DND-41 (cell line): ENCODE data around the gene IL1RN.

Experiments
- ATAC-seq: fragments of 200-7000 bp; cut with Tn5 transposase; 3 replicates; pipeline ENCODE4 v1.9.1; 2021; ENCODE audit warnings: low read depth; ENCODE audit not compliant: insufficient read depth
- DNase-seq: peaks from one replicate; pipeline ENCODE4 v3.0.0-alpha.2; 2020
- H2AFZ ChIP-seq: 2 replicates; pipeline ENCODE4 v1.6.0; 2012; ENCODE audit warnings: low read depth, low read length
- H3K27ac ChIP-seq: 2 replicates; pipeline ENCODE4 v1.5.1; 2012; ENCODE audit warnings: low read length, inconsistent platforms
- H3K27me3 ChIP-seq: fragments of 200-600 bp; sonication (generic); 2 replicates; pipeline ENCODE4 v1.6.0; 2012; ENCODE audit warnings: low read length, mild to moderate bottlenecking, inconsistent platforms; ENCODE audit not compliant: insufficient read depth, poor library complexity
- H3K36me3 ChIP-seq: 2 replicates; pipeline ENCODE4 v1.5.1; 2012; ENCODE audit warnings: low read length, inconsistent platforms; ENCODE audit not compliant: insufficient read depth
- H3K4me1 ChIP-seq: 2 replicates; pipeline ENCODE4 v1.5.1; 2012; ENCODE audit warnings: mild to moderate bottlenecking, low read length; ENCODE audit not compliant: insufficient read depth
- H3K4me2 ChIP-seq: 2 replicates; pipeline ENCODE4 v1.6.0; 2012; ENCODE audit warnings: mild to moderate bottlenecking, moderate library complexity, low read length, inconsistent platforms; ENCODE audit not compliant: insufficient read depth
- H3K4me3 ChIP-seq, 2 experiments: fragments of 200-600 bp in 1 of 2; shearing (Covaris generic) in 1 of 2; 2 replicates each; pipeline ENCODE4 v1.5.1; 2012 to 2016; ENCODE audit warnings: inconsistent platforms in 2 of 2, low read length in 2 of 2, mild to moderate bottlenecking in 2 of 2, low read depth in 1 of 2, moderate library complexity in 1 of 2
- H3K79me2 ChIP-seq: 2 replicates; pipeline ENCODE4 v1.6.0; 2012; ENCODE audit warnings: low read length, inconsistent platforms; ENCODE audit not compliant: insufficient read depth
- H3K9ac ChIP-seq: 2 replicates; pipeline ENCODE4 v1.6.0; 2012; ENCODE audit warnings: low read depth, mild to moderate bottlenecking, inconsistent platforms, low read length, moderate library complexity
- H3K9me3 ChIP-seq: 2 replicates; pipeline ENCODE4 v1.5.1; 2012; ENCODE audit warnings: low read length, moderate library complexity, mild to moderate bottlenecking, inconsistent platforms; ENCODE audit not compliant: insufficient read depth, severe bottlenecking
- H4K20me1 ChIP-seq: 2 replicates; pipeline ENCODE4 v1.6.0; 2012; ENCODE audit warnings: low read length; ENCODE audit not compliant: insufficient read depth
- EZH2 ChIP-seq: IDR thresholded peaks from 3 replicates; pipeline ENCODE4 v1.6.1; 2012; ENCODE audit warnings: borderline replicate concordance, low read depth, mild to moderate bottlenecking, moderate library complexity, low read length, inconsistent platforms; ENCODE audit not compliant: severe bottlenecking
- TF ChIP-seq, protein P1 (sequence below): IDR thresholded peaks from 2 replicates; pipeline ENCODE4 v1.5.1; 2012; ENCODE audit warnings: borderline replicate concordance, low read length, moderate library complexity, mild to moderate bottlenecking; ENCODE audit not compliant: poor library complexity, severe bottlenecking; ENCODE audit errors: extremely low read depth

The IL1RN gene

DNA sequence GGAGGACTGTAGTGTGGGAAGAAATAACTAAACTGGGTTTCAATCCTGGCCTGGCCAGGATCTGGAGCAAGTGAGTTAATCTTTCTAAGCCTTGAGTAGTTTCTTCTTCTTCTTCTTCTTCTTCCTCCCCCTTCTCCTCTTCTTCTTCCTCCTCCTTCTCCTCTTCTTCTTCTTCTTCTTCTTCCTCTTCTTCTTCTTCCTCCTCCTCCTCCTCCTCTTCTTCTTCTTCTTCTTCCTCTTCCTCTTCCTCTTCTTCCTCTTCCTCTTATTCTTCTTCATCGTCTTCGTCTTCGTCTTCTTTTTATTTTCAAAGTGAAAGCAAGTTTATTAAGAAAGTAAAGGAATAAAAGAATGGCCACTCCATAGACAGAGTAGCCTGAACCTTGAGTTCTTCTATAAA, 6.5 kb upstream of the IL1RN start:
- H3K27me3 ChIP-seq = peaks cover 19% of the 10 kb centered on the region
- no peaks in the 10 kb centered on the region for H3K79me2 ChIP-seq
- no peaks in the 10 kb centered on the region for H3K36me3 ChIP-seq
- H2AFZ ChIP-seq = no peak overlapping the region
- TF ChIP-seq EZH2 = no peak
- TF ChIP-seq, protein P1, sequence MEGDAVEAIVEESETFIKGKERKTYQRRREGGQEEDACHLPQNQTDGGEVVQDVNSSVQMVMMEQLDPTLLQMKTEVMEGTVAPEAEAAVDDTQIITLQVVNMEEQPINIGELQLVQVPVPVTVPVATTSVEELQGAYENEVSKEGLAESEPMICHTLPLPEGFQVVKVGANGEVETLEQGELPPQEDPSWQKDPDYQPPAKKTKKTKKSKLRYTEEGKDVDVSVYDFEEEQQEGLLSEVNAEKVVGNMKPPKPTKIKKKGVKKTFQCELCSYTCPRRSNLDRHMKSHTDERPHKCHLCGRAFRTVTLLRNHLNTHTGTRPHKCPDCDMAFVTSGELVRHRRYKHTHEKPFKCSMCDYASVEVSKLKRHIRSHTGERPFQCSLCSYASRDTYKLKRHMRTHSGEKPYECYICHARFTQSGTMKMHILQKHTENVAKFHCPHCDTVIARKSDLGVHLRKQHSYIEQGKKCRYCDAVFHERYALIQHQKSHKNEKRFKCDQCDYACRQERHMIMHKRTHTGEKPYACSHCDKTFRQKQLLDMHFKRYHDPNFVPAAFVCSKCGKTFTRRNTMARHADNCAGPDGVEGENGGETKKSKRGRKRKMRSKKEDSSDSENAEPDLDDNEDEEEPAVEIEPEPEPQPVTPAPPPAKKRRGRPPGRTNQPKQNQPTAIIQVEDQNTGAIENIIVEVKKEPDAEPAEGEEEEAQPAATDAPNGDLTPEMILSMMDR = no peak
- ATAC-seq (no peak), DNase-seq (no peak)
- H3K4me1 ChIP-seq = no peaks in the 10 kb centered on the region
- H4K20me1 ChIP-seq = no peaks in the 10 kb centered on the region
- no peak overlapping the region for H3K4me3 ChIP-seq
- H3K9ac ChIP-seq = no peak overlapping the region
- no peak overlapping the region for H3K4me2 ChIP-seq
- H3K9me3 ChIP-seq = no peaks in the 10 kb centered on the region
- no peak overlapping the region for H3K27ac ChIP-seq

DNA sequence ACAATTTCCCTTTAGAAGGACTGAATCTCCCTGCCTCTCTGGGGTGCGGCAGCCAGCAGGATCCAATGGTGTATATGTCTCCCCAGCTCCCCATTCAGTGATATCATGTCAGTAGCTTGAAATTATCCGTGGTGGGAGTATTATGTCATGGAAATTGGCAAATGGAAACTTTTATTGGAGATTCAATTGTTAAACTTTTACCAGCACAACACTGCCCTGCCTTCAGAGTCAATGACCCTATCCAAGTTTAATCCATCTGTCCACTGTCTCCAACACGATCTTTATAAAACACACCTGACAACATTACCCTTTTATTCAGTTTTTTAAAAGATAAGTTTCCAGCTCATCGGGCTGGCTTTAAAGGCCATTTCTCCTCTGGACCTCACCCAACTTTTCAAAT, 5.0 kb upstream of the IL1RN start:
- Histone ChIP-seq H3K79me2 (no peaks in the 10 kb centered on the region), H3K27me3 (peaks cover 19% of the 10 kb centered on the region), H3K9me3 (no peaks in the 10 kb centered on the region), H3K36me3 (no peaks in the 10 kb centered on the region), H2AFZ (no peak overlapping the region), H4K20me1 (no peaks in the 10 kb centered on the region), H3K4me2 (no peak overlapping the region), H3K9ac (no peak overlapping the region), H3K4me1 (no peaks in the 10 kb centered on the region), H3K4me3 (no peak overlapping the region), H3K27ac (no peak overlapping the region)
- TF ChIP-seq, protein P1 = no peak
- no peak for TF ChIP-seq EZH2
- ATAC-seq = no peak
- no peak for DNase-seq

DNA sequence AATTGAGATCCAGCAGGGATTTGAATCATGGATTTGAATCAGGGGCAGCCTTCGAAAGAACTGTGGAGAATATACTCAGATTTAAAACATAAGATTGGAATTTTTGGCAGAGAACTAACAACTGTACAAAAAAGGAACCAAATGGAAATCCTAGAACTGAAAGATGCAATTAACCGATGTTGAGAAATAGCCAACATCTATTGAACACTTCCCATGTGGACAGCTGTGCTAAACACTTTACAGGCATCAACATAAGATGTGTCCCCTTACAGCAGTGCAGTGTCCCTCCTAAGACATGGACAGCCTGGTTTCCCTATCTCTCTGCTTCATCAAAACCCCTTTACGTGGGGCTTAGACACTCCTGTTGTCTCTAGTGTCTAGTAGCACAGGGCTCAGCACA, 3.7 kb upstream of the IL1RN start:
- no peak for TF ChIP-seq EZH2
- TF ChIP-seq, protein P1 = no peak
- Histone ChIP-seq H3K9me3 (no peaks in the 10 kb centered on the region), H3K4me1 (no peaks in the 10 kb centered on the region), H3K4me2 (no peak overlapping the region), H4K20me1 (no peaks in the 10 kb centered on the region), H3K36me3 (no peaks in the 10 kb centered on the region), H3K79me2 (no peaks in the 10 kb centered on the region), H3K4me3 (no peak overlapping the region), H3K27me3 (peaks cover 19% of the 10 kb centered on the region), H3K27ac (no peak overlapping the region), H3K9ac (no peak overlapping the region), H2AFZ (no peak overlapping the region)
- DNase-seq (no peak), ATAC-seq (no peak)
